NCI-H1092 (cell line): ENCODE data around the gene TRIP11.

Experiments used
- DNase-seq: peaks from one replicate; lab custom pipeline; 2025; lab: John Stamatoyannopoulos, UW

The TRIP11 gene

GRCh38 chr14:91953170-91953985 is 86.5 kb downstream of the TRIP11 start:
- DNase-seq = no peak

- no peak for DNase-seq
These were observed 92.2 kb downstream of the TRIP11 start, which contains the start of gene FBLN5 for GRCh38 chr14:91947475-91948184. FBLN5 (minus strand) TSS chr14:91947694; CDS start chr14:91947229, 465 bp downstream.

GRCh38 chr14:91946622-91947474 is 93.0 kb downstream of the TRIP11 start:
- no peak for DNase-seq

- DNase-seq = no peak
These were observed 93.9 kb downstream of the TRIP11 start for GRCh38 chr14:91945751-91946621.

- no peak for DNase-seq
These were observed 96.9 kb downstream of the TRIP11 start for GRCh38 chr14:91942946-91943345.

GRCh38 chr14:91942128-91942527 is 97.7 kb downstream of the TRIP11 start:
- DNase-seq = no peak

GRCh38 chr14:91940209-91940608 is 99.7 kb downstream of the TRIP11 start:
- no peak for DNase-seq

GRCh38 chr14:91935586-91935985 is 104.3 kb downstream of the TRIP11 start:
- DNase-seq = no peak

- DNase-seq = no peak
These were observed 105.1 kb downstream of the TRIP11 start for GRCh38 chr14:91934554-91935285.

- no peak for DNase-seq
These were observed 108.3 kb downstream of the TRIP11 start for GRCh38 chr14:91931478-91932088.

- DNase-seq = no peak
These were observed 110.2 kb downstream of the TRIP11 start for GRCh38 chr14:91929700-91930099.

- no peak for DNase-seq
These were observed 112.1 kb downstream of the TRIP11 start for GRCh38 chr14:91927800-91928199.

- no peak for DNase-seq
These were observed 112.7 kb downstream of the TRIP11 start for GRCh38 chr14:91927191-91927590.

- DNase-seq = no peak
These were observed 113.5 kb downstream of the TRIP11 start for GRCh38 chr14:91926131-91926890.

GRCh38 chr14:91925727-91926121 is 114.1 kb downstream of the TRIP11 start:
- no peak for DNase-seq

- DNase-seq = no peak
These were observed 114.7 kb downstream of the TRIP11 start for GRCh38 chr14:91925001-91925726.

- DNase-seq = no peak
These were observed 119.3 kb downstream of the TRIP11 start for GRCh38 chr14:91920526-91920925.

GRCh38 chr14:91919814-91920213 is 120.0 kb downstream of the TRIP11 start:
- DNase-seq = no peak
